ENCODE results near the gene PAFAH2.
A peak's percentile ranks its signal among the peaks of the same experiment; 100 is the strongest.

The PAFAH2 gene

DNA sequence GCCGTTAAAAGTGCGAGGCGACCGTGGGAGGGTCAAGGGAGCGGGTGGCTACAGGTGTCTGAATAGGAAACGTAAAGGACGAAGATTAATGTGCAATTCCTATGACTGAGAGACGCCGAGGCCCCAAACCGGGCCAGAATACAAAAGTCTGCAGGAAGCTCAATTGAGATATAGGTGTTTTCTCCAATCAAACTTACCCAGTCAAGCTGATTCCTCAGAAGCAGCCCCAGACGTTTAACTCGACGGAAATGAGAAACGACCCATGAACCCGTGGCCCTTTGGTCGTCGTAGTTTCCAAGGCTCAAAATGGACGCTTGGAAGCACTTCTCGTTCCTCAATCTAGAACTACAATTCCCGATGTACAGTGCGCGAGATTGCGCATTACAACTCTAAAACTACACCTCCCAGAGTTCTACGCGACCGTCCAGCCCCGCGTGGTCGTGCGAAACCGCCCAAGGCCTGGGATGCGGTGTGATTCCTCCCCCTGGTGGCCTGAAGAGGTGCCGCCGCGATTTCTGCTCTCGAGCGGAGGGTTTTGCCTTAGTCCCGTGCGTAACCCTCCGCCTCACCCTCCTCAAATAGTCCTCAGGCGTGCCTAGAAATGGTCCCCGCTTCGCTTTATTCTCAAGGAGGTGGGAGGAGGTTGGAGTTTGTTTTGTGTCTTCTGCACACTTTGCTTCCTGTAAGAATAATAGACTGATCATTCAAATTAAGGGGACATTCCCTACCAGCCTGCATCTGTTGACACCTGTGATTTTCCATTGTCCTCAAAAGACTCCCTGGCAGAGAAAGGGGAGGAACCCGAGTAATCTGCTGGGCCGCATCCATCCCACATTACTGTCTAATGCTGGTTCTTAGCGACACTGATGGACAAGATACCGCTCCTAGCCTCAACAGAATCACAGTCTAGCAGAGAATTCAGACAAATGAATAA lies at the start of gene PAFAH2:
TSS of gene PAFAH2 (minus strand) at position 236 of the 934 bp plus-strand sequence. CDS start 7,247 bp downstream, outside the sequence.
- peak; percentile 70 to 98 (median 95) for DNase-seq

DNA sequence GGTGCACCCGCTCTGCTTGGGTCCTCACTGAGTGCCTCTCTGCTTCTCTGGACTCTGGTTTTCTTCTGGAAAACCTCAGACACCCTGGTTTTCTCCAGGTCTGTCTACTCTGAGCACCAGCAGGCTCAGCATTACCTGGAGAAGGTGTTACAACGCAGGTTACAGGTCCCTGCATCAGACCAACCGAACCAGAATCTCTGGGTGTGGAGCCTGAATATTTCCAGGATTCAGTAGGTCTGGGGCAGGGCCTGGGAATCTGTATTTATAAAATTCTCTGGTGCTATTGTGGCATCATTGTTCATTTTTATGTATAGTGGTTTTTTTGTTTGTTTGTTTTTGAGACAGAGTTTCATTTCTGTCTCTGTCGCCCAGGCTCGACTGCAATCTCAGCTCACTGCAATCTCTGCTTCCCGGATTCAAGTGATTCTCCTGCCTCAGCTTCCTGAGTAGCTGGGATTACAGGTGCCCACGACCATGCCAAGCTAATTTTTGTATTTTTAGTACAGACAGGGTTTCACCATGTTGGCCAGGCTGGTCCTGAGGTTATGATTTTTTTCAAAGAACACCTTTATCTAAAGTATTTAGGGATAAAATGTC lies 49.5 kb upstream of the PAFAH2 start:
- DNase-seq, result no peak

DNA sequence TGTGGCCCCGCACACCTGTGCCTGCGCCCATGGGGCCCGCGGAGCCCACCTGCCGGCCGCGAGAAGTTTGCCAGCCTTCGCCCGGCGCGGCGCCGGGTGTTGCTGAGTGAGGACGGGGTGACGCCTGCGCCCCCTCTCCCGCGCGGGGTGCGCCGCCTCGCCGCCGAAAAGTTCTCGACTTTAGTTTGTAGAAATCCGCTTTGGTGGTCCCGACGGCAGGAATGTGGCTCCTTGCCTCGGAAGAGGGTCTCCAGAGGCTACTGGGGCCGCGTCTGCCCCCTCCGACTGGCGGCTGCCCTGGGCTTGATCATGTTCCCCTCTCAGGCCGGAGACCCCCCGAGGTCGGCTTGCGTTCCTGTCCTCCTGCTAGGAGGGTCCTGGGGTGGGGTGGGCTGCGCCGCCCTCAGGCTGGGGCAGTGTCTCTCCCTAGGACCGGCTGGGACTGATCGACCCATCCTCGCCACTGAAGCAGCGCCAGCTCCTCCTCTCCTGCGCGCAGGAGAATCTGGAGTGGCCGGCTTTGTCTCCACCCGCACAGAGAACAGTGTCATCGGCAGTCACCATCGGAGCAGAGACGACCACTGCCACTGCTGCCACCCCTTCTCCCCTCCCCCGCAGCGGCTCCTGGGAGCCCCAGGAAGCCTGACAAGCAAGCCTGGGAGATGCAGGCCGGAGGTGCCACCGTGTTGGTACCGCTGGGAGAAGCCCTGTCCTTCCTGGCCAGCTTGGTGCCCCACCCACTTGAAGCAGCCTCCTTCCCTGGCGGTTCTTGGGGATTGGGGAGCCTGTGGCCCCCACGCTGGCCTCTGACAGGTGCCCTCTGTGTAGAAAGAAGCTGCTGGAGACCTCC lies 48.6 kb upstream of the PAFAH2 start:
- no peak for DNase-seq

DNA sequence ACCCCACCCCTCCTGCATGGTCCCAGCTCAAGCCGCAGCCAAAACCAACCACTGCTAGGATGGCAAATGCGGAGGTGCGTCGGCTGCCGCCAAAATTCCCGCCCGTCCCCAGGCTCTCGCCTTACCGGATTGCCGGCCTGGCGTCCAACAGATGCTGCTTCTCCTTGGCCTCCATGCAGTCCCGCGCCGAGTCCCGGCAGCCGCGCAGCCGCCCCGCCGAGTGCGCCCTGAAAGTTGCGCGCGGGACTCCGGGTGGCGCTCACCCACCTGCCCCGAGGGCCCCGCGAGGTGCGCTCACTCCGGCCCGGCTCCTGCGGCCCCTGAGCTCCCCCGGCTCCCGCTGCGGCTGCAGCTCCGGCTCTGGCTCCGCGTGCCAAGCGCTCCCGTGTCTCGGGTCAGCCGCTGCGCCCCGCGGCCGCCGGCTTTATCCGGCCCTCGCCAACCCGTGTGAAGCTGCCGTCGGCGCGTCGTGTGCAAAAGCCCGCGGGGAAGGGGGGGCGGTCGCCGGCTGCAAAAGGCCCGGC lies 47.9 kb upstream of the PAFAH2 start, which contains the start of gene SLC30A2:
TSS of gene SLC30A2 (minus strand) at position 397 of the 524 bp plus-strand sequence. CDS start at position 175, 222 bp downstream.
- DNase-seq, result no peak

GRCh38 chr1:26044971-26045721 lies 47.3 kb upstream of the PAFAH2 start:
- no peak for DNase-seq

DNA sequence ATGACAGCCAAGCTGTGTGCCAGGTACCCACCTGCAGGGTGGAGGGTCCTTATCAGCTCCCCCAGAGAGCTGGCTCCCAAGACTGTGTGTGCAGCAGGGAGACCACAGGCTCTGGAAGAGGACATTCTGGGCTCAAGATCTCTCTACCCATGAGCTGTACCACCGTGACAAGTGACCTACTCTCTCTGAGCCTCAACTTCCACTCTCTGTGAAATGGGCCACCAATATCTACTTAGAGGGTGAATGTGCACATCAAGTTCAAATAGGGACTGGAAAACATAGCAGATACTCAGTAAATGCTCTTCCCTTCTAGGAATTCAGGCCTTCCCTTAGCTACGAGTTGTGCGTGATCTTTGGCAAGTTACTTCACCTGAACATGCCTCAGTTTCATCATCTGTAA lies 46.6 kb upstream of the PAFAH2 start:
- no peak for DNase-seq

- DNase-seq, result no peak
These were observed 45.9 kb upstream of the PAFAH2 start for GRCh38 chr1:26043765-26044164.

DNA sequence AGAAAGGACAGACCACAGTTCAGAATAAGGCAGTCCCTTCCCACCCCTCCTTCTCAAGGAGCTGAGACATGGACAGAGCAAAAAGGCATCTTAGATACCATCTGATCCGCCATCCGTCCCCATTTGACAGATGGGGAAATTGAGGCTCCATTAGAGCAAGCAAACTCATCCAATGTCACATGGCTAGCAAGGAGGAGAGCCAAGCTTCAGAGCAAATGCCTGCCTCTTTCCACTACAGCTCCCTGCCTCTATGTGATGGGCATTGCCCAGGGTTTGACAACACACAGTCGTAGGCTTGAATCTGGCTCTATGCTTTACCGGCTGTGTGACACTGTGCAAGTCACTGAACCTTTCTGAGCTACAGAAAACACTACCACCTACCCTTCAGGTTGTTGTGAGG lies 44.1 kb upstream of the PAFAH2 start:
- no peak for DNase-seq

- no peak for DNase-seq
These were observed 43.5 kb upstream of the PAFAH2 start for GRCh38 chr1:26041401-26041800.

DNA sequence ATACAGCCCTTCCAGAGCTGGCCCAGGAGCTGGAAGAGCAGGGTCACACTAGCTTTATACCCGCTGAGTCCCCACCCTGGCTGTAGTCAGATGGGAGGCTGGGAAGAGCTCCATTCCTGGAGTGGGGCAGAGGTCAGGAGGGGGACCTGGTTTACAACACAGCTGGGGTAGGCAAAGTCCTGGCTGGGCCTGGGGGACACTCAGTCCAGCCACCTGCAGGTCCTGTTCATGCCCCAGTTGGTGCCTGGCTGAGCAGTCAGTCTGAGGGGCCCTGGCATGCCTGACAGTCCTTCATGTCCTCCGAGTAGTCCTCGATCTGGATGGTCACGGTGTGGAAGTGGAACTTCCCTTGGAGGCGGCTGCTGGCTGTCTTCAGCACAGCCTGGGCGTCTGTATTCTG lies 41.0 kb upstream of the PAFAH2 start:
- no peak for DNase-seq

- no peak for DNase-seq
These were observed 40.6 kb upstream of the PAFAH2 start for GRCh38 chr1:26038477-26038876.

DNA sequence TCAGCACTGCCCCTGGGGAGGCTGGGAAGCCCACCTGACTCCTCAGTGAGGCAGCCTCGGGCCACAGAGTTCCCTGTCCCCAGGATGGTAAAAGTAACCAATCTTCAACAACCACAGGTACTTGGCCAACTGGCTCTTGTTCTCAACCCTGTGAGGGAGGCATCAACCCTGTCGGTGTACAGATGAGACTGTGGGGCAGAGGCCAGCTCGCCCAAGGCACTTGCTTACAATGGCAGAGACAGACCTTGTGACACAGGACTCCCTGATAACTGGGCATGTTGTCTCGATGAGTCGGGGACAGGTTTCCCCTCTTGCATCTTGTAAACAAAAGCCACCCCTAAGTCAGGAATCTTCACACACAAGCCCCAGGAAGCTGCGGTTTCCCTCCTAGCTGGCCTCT lies 40.0 kb upstream of the PAFAH2 start:
- no peak for DNase-seq

GRCh38 chr1:26036756-26037281 lies 39.0 kb upstream of the PAFAH2 start:
- no peak for DNase-seq

DNA sequence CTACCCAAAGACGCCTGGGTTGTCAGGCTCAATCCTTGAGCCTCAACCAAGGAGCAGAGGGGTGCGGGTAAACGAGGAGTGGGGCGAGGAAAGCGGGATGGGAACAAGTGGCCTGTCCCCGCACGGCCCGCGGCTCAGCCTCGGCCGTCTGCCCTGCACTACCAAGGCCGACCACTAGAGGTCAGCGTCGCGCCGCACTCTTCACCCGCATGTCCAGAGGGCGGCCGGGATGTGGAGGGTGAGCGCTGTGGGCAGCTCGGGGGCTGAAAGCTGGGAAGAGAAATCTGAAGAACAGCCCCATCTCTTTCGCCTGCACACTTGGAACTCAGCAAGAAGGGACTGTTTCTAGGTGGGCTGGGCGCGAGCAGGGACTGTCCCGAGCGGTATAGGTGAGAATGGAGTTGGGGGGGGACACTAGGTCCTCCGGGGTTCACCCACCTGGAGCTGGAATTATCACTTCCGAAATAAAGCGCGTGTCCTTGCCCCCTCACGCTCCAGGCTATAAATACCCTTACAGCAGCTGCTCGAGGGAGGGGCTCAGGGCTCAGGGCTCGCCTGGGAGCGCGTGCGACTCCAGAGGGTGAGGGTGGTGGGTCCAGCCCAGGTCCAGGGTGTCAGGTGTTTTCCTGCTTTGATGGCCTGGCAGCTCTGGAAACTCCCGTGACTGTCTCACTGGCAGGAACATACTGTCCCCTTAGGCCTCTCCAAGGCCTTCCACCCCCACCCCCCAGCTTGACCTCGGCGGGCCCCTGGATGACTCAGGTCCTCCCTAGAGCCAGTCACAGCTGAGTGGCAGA lies 38.3 kb upstream of the PAFAH2 start:
- peak in 13 of 14 donors; percentile 40 to 87 (median 73) for DNase-seq

GRCh38 chr1:26035203-26035958 lies 37.5 kb upstream of the PAFAH2 start:
- DNase-seq, result peak; percentile 48 to 94 (median 84)

DNA sequence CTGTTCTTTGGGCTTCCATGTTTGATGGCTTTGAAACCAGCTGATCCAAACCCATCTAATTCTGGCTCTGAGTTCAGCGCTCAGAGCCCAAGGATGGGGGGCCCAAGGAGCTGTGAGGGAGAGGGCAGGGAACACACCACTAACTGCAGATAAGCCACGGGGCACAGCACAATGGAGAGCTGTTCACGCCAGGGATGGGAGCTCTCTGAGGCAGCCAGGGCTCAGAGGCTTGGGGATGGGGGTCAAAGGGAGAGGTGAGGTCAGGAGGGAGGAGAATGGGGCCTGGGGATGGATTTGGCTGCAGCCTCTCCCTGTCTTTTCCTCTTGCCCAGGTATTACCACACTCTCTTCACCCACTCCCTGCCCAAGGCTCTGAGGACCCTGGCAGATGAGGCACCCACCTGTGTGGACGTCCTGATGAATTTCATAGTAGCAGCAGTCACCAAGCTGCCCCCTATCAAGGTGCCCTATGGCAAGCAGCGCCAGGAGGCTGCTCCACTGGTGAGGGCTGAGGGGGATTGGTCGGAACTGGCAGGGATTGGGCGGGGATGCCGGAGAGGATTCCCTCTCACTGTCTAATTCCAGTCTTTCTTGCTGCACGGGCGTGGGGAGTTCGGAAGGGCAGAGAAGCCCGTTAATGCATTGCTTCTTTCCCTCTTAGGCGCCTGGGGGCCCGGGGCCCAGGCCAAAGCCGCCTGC lies 36.8 kb upstream of the PAFAH2 start:
- peak in 1 of 14 donors; percentile 57 for DNase-seq

- DNase-seq, result no peak
These were observed 34.9 kb upstream of the PAFAH2 start for GRCh38 chr1:26032656-26033357.

DNA sequence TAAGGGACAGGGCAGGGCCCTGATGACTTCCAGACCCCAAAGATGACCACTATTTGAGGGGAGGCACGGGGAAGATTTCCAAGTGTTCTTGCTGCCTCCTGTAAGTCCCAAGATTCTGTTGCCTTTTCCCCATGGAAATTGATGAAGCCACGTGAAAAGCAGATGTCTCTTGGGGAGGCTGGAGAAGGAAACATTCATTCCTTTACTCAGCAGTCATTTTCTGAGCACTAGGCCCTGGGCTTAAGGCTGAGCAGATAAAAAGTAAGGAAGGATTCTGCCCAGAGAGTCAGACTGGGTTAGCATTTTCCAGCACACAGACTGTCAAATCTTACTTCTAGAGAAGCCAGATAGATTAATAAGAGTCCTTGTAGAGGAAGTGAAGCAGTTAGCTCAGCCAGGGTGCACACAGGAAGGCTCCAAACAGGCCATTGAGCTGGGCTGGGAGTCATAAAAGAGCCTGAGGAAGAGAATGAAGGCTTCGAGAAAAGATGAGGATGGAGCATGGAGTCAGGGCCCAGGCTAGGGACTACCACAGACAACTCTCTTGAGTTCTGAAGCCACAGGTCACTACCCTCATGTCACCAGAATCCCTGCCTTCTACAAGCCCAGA lies 33.9 kb upstream of the PAFAH2 start:
- no peak for DNase-seq
